Breast epithelium (tissue), 4 donors: ENCODE measurements around the gene STXBP6. TPM values are rescaled to one million over a fixed set of nuclear protein-coding genes. Genes with fewer than 3 reads are reported as not detected.

Experiments
- DNase-seq, 2 donors: peaks; one replicate each; pipeline ENCODE4 v3.0.0-alpha.2; 2019; ENCODE audit warnings: low spot score in 2 of 2
- H3K27ac ChIP-seq, 2 donors: fragments of 200-600 bp; sonication (generic) in 1 of 2; one replicate each; pipeline ENCODE4 v1.5.1; 2016 to 2019; ENCODE audit warnings: mild to moderate bottlenecking in 1 of 2
- H3K27me3 ChIP-seq, 2 donors: fragments of 200-600 bp; sonication (generic) in 1 of 2; one replicate each; pipeline versions ENCODE4 v1.5.1 to v1.6.0; 2017 to 2019; ENCODE audit warnings: control low read depth in 1 of 2, mild to moderate bottlenecking in 1 of 2
- H3K36me3 ChIP-seq: fragments of 200-600 bp; one replicate; pipeline ENCODE4 v1.5.1; 2019
- H3K4me1 ChIP-seq, 2 donors: fragments of 200-600 bp; sonication (generic); one replicate each; pipeline ENCODE4 v1.5.1; 2016 to 2019; ENCODE audit warnings: control low read depth in 1 of 2
- H3K4me3 ChIP-seq, 3 donors: fragments of 200-600 bp; sonication (generic); 1 replicate in 2 of 3; 2 replicates in 1 of 3; pipeline ENCODE4 v1.5.1; 2016 to 2019; ENCODE audit warnings: mild to moderate bottlenecking in 3 of 3, moderate library complexity in 2 of 3
- H3K9me3 ChIP-seq, 2 donors: fragments of 200-600 bp; sonication (generic) in 1 of 2; one replicate each; pipeline ENCODE4 v1.5.1; 2016 to 2019; ENCODE audit warnings: control low read depth in 1 of 2
- CTCF ChIP-seq, 3 donors: fragments of 450-650 bp; IDR thresholded peaks; one replicate each; pipeline ENCODE4 v1.5.1; 2016 to 2017; ENCODE audit warnings: antibody characterized with exemption in 3 of 3, mild to moderate bottlenecking in 3 of 3, moderate library complexity in 3 of 3
- POLR2A ChIP-seq: fragments of 450-650 bp; IDR thresholded peaks from one replicate; pipeline ENCODE4 v1.6.1; 2016; ENCODE audit warnings: antibody characterized with exemption, mild to moderate bottlenecking, moderate library complexity
- POLR2AphosphoS5 ChIP-seq, 3 donors: sonication (generic); formaldehyde crosslinking; IDR thresholded peaks; one replicate each; pipeline ENCODE4 v1.6.1; 2017; ENCODE audit warnings: antibody characterized with exemption in 3 of 3
- intact Hi-C: fragments of 100-400 bp; cut with DNase I; formaldehyde crosslinking; loops from one replicate; pipeline ENCODE4 v1.15.1; 2023; ENCODE audit warnings: low total_unique reads
- total RNA-seq, 3 donors: library from RNA; depleted of rRNA; stranded (reverse); fragments of >200 nt; gene quantifications; one replicate each; pipeline ENCODE4 v1.1.0, GENCODE V29; 2016

The STXBP6 gene
- total RNA-seq, 3 donors from 2014 or later: 2.6 to 8.3 (median 5.3) TPM

- H3K4me1 ChIP-seq: no peaks in the 10 kb centered on the region
- DNase-seq: no peak
- no peaks in the 10 kb centered on the region for H3K36me3 ChIP-seq
- H3K27ac ChIP-seq: no peak overlapping the region
- no peak for TF ChIP-seq POLR2A
- TF ChIP-seq CTCF (IDR thresholded peaks at IDR 0.05): no peak
- no peak for TF ChIP-seq POLR2AphosphoS5 (IDR thresholded peaks at IDR 0.05)
- no peaks in the 10 kb centered on the region for H3K27me3 ChIP-seq
- H3K4me3 ChIP-seq: no peak overlapping the region
- no peaks in the 10 kb centered on the region for H3K9me3 ChIP-seq
- intact Hi-C loops: no loop called here
Observed at GRCh38 chr14:25014440-25014839, 35.5 kb downstream of the STXBP6 start.

GRCh38 chr14:25011095-25011494, 38.9 kb downstream of the STXBP6 start:
- H3K9me3 ChIP-seq: no peaks in the 10 kb centered on the region
- no peaks in the 10 kb centered on the region for H3K27me3 ChIP-seq
- no peak overlapping the region for H3K4me3 ChIP-seq
- no peaks in the 10 kb centered on the region for H3K4me1 ChIP-seq
- TF ChIP-seq CTCF (IDR thresholded peaks at IDR 0.05) (no peak), POLR2A (no peak)
- DNase-seq: no peak
- intact Hi-C loops: no loop called here
- H3K27ac ChIP-seq: no peak overlapping the region
- H3K36me3 ChIP-seq: no peaks in the 10 kb centered on the region

GRCh38 chr14:25010471-25010870, 39.5 kb downstream of the STXBP6 start:
- Histone ChIP-seq H3K4me1 (no peaks in the 10 kb centered on the region), H3K4me3 (no peak overlapping the region), H3K27me3 (no peaks in the 10 kb centered on the region), H3K27ac (no peak overlapping the region), H3K9me3 (no peaks in the 10 kb centered on the region), H3K36me3 (no peaks in the 10 kb centered on the region)
- no peak for DNase-seq
- no peak for TF ChIP-seq CTCF (IDR thresholded peaks at IDR 0.05)
- no peak for TF ChIP-seq POLR2A
- intact Hi-C loops: no loop called here

- intact Hi-C loops: no loop called here
- H3K4me1 ChIP-seq: no peaks in the 10 kb centered on the region
- H3K27me3 ChIP-seq: no peaks in the 10 kb centered on the region
- no peak for DNase-seq
- H3K27ac ChIP-seq: no peak overlapping the region
- TF ChIP-seq CTCF (IDR thresholded peaks at IDR 0.05): no peak
- TF ChIP-seq POLR2AphosphoS5 (IDR thresholded peaks at IDR 0.05): no peak
- no peak for TF ChIP-seq POLR2A
- H3K36me3 ChIP-seq: no peaks in the 10 kb centered on the region
- H3K9me3 ChIP-seq: no peaks in the 10 kb centered on the region
- H3K4me3 ChIP-seq: no peak overlapping the region
Observed at GRCh38 chr14:25009891-25010290, 40.1 kb downstream of the STXBP6 start.

- intact Hi-C loops: no loop called here
- Histone ChIP-seq H3K9me3 (no peaks in the 10 kb centered on the region), H3K4me3 (no peak overlapping the region), H3K27ac (no peak overlapping the region), H3K27me3 (no peaks in the 10 kb centered on the region), H3K36me3 (no peaks in the 10 kb centered on the region), H3K4me1 (no peaks in the 10 kb centered on the region)
- TF ChIP-seq POLR2A: no peak
- no peak for TF ChIP-seq CTCF (IDR thresholded peaks at IDR 0.05)
- no peak for TF ChIP-seq POLR2AphosphoS5 (IDR thresholded peaks at IDR 0.05)
- peak in 1 of 2 donors; percentile 39 for DNase-seq
Observed at GRCh38 chr14:25007832-25008231, 42.1 kb downstream of the STXBP6 start.
